Measurements from ENCODE around the gene SMARCA4.

Gene SMARCA4

GRCh38 chr19:10960314-10961072 is at the start of gene SMARCA4:
Gene SMARCA4 (plus strand): TSS chr19:10961030. CDS start chr19:10984152, 23,122 bp downstream.
- peak; percentile 98 for DNase-seq (ENCODE audit: low spot score)

GRCh38 chr19:10911579-10912363 is 49.1 kb upstream of the SMARCA4 start:
- DNase-seq (ENCODE audit: low spot score) = no peak

GRCh38 chr19:10912619-10913018 is 48.2 kb upstream of the SMARCA4 start:
- no peak for DNase-seq (ENCODE audit: low spot score)

- no peak for DNase-seq (ENCODE audit: low spot score)
These were observed 47.0 kb upstream of the SMARCA4 start for GRCh38 chr19:10913716-10914340.

GRCh38 chr19:10915130-10916091 is 45.4 kb upstream of the SMARCA4 start:
- DNase-seq (ENCODE audit: low spot score) = no peak

- DNase-seq (ENCODE audit: low spot score) = no peak
These were observed 44.2 kb upstream of the SMARCA4 start for GRCh38 chr19:10916602-10917001.

GRCh38 chr19:10918359-10918758 is 42.5 kb upstream of the SMARCA4 start:
- no peak for DNase-seq (ENCODE audit: low spot score)

- DNase-seq (ENCODE audit: low spot score) = no peak
These were observed 41.2 kb upstream of the SMARCA4 start for GRCh38 chr19:10919352-10920287.

- no peak for DNase-seq (ENCODE audit: low spot score)
These were observed 40.6 kb upstream of the SMARCA4 start for GRCh38 chr19:10920288-10920655.

- DNase-seq (ENCODE audit: low spot score) = no peak
These were observed 40.0 kb upstream of the SMARCA4 start for GRCh38 chr19:10920781-10921180.

GRCh38 chr19:10921199-10921909 is 39.5 kb upstream of the SMARCA4 start:
- no peak for DNase-seq (ENCODE audit: low spot score)

GRCh38 chr19:10921910-10922637 is 38.8 kb upstream of the SMARCA4 start:
- no peak for DNase-seq (ENCODE audit: low spot score)

GRCh38 chr19:10922638-10923014 is 38.2 kb upstream of the SMARCA4 start:
- DNase-seq (ENCODE audit: low spot score) = no peak

- DNase-seq (ENCODE audit: low spot score) = no peak
These were observed 37.3 kb upstream of the SMARCA4 start for GRCh38 chr19:10923260-10924112.

- DNase-seq (ENCODE audit: low spot score) = no peak
These were observed 36.2 kb upstream of the SMARCA4 start for GRCh38 chr19:10924597-10924996.

- DNase-seq (ENCODE audit: low spot score) = no peak
These were observed 32.9 kb upstream of the SMARCA4 start for GRCh38 chr19:10927730-10928562.

Measured in activated CD4-positive, alpha-beta T cell treated with anti-CD3 and anti-CD28 coated beads, Interleukin-2, Interleukin-4, amounts not matched to agents 100 ng/mL and 50 ng/mL, durations not matched to agents 16 hours and 8 hours (primary cell).